Endothelial cell of umbilical vein (primary cell): ENCODE results near the gene LHFPL2.

Experiments
- CTCF ChIP-seq, 2 donors: IDR thresholded peaks; 1 replicate in 1 of 2; 2 replicates in 1 of 2; pipeline ENCODE4 v1.5.1; 2011; ENCODE audit warnings: low read length in 2 of 2, mild to moderate bottlenecking in 2 of 2, moderate library complexity in 2 of 2, control low read depth in 1 of 2, inconsistent platforms in 1 of 2, low read depth in 1 of 2; ENCODE audit not compliant: insufficient read depth in 1 of 2; ENCODE audit errors: extremely low read depth in 1 of 2
- EZH2 ChIP-seq: IDR thresholded peaks from 2 replicates; pipeline ENCODE4 v1.6.1; 2012; ENCODE audit warnings: borderline replicate concordance, low read depth, mild to moderate bottlenecking, moderate library complexity, low read length, inconsistent platforms; ENCODE audit not compliant: severe bottlenecking
- FOS ChIP-seq: IDR thresholded peaks from 2 replicates; pipeline ENCODE4 v1.6.1; 2011; ENCODE audit warnings: mild to moderate bottlenecking, low read length, moderate library complexity, borderline replicate concordance; ENCODE audit not compliant: insufficient read depth
- GATA2 ChIP-seq: IDR thresholded peaks from 2 replicates; pipeline ENCODE4 v1.7.0; 2011; ENCODE audit warnings: low read depth, mild to moderate bottlenecking, moderate library complexity, mixed read lengths, low read length; ENCODE audit not compliant: insufficient read length, insufficient read depth
- MYC ChIP-seq: IDR thresholded peaks from one replicate; pipeline ENCODE4 v1.6.1; 2011; ENCODE audit warnings: mild to moderate bottlenecking, low read depth, low read length
- POLR2A ChIP-seq: IDR thresholded peaks from 2 replicates; pipeline ENCODE4 v1.6.1; 2012; ENCODE audit warnings: low read depth, mild to moderate bottlenecking, control low read depth, low read length
- POLR2AphosphoS5 ChIP-seq: IDR thresholded peaks from 2 replicates; pipeline ENCODE4 v1.6.1; 2012; ENCODE audit warnings: low read depth, mild to moderate bottlenecking, control low read depth, low read length, moderate library complexity; ENCODE audit not compliant: insufficient read depth

GRCh38 chr5:78550891-78551290, 97.7 kb downstream of the LHFPL2 start:
- TF ChIP-seq CTCF (IDR thresholded peaks at IDR 0.05; ENCODE audit: extremely low read depth in 1 of 2, insufficient read depth in 1 of 2, low read depth in 1 of 2, low read length in 2 of 2): no peak
- no peak for TF ChIP-seq EZH2
- no peak for TF ChIP-seq POLR2AphosphoS5
- no peak for TF ChIP-seq POLR2A
- no peak for TF ChIP-seq MYC
- no peak for TF ChIP-seq GATA2
- no peak for TF ChIP-seq FOS
